Body of pancreas (tissue), 4 donors: Measurements from ENCODE around the gene FHAD1. TPM values are rescaled to one million over a fixed set of nuclear protein-coding genes. Genes with fewer than 3 reads are reported as not detected.

ENCODE experiments used
- ATAC-seq: fragments of 150-250 bp; one replicate; pipeline ENCODE4 v1.9.1; 2016
- DNase-seq, 4 donors: peaks; one replicate each; pipeline ENCODE4 v3.0.0-alpha.2; 2019
- H3K27ac ChIP-seq, 4 donors: fragments of 200-600 bp; sonication (generic); 1 replicate in 3 of 4; 2 replicates in 1 of 4; pipeline versions ENCODE4 v1.5.1 to v1.6.1; 2016 to 2019; ENCODE audit warnings: mild to moderate bottlenecking in 1 of 4, mixed read lengths in 1 of 4, moderate library complexity in 1 of 4
- H3K27me3 ChIP-seq, 2 donors: fragments of 200-600 bp; sonication (generic); one replicate each; pipeline ENCODE4 v1.6.0; 2016; ENCODE audit warnings: mild to moderate bottlenecking in 1 of 2
- H3K36me3 ChIP-seq, 2 donors: fragments of 200-600 bp; sonication (generic); replicated peaks in 1 of 2; 2 replicates each; pipeline ENCODE4 v1.5.1; 2016; ENCODE audit warnings: low read depth in 2 of 2; ENCODE audit not compliant: insufficient read depth in 1 of 2
- H3K4me1 ChIP-seq: fragments of 200-600 bp; sonication (generic); one replicate; pipeline ENCODE4 v1.6.0; 2016
- H3K4me3 ChIP-seq, 2 donors: fragments of 200-600 bp; sonication (generic); 1 replicate in 1 of 2; 2 replicates in 1 of 2; pipeline ENCODE4 v1.5.1; 2016 to 2019
- H3K9me3 ChIP-seq, 3 donors: fragments of 200-600 bp; sonication (generic); 1 replicate in 2 of 3; 2 replicates in 1 of 3; pipeline ENCODE4 v1.5.1; 2016
- CTCF ChIP-seq, 7 experiments: fragments of 450-650 bp in 4 of 7; fragments of 200-600 bp in 3 of 7; sonication (generic) in 3 of 7; IDR thresholded peaks; one replicate each; pipeline ENCODE4 v1.5.1; 2016 to 2019; ENCODE audit warnings: antibody characterized with exemption in 7 of 7
- POLR2A ChIP-seq, 3 donors: fragments of 450-650 bp; IDR thresholded peaks; one replicate each; pipeline ENCODE4 v1.6.1; 2016; ENCODE audit warnings: antibody characterized with exemption in 3 of 3, mild to moderate bottlenecking in 2 of 3
- WGBS, 2 donors: methylation state at CpG; one replicate each; pipeline ENCODE4 v1.1.5; 2017; 5-methylcytosine and 5-hydroxymethylcytosine counted together
- intact Hi-C: fragments of 100-400 bp; cut with DNase I; formaldehyde crosslinking; loops from one replicate; pipeline ENCODE4 v1.15.1; 2023
- total RNA-seq, 2 donors: library from RNA; depleted of rRNA; stranded (reverse); fragments of >200 nt; gene quantifications; one replicate each; pipeline ENCODE4 v1.1.0, GENCODE V29; 2016

Gene FHAD1
- total RNA-seq, 2 donors from 2014 or later: 2.9 to 4.9 TPM

GRCh38 chr1:15320267-15320666 lies 73.2 kb downstream of the FHAD1 start:
- Histone ChIP-seq H3K4me1 (peaks cover 18% of the 10 kb centered on the region), H3K27me3 (no peaks in the 10 kb centered on the region), H3K27ac (no peak overlapping the region), H3K4me3 (no peak overlapping the region), H3K9me3 (no peaks in the 10 kb centered on the region), H3K36me3 (no peaks in the 10 kb centered on the region)
- DNase-seq (no peak), ATAC-seq (no peak)
- 95 to 97% methylated on average over 5 of the region's 5 CpGs for WGBS, 2 donors
- intact Hi-C loops: loop anchor here (5.0 kb wide), 1 partner anchor 107 kb away; no protein-coding TSS in a partner anchor
- no peak for TF ChIP-seq POLR2A (IDR thresholded peaks at IDR 0.05)
- no peak for TF ChIP-seq CTCF (IDR thresholded peaks at IDR 0.05)

GRCh38 chr1:15321601-15322000 lies 74.6 kb downstream of the FHAD1 start:
- no peak for ATAC-seq
- H3K4me3 ChIP-seq: no peak overlapping the region
- intact Hi-C loops: loop anchor here (5.0 kb wide), 1 partner anchor 106 kb away; no protein-coding TSS in a partner anchor
- no peak overlapping the region for H3K27ac ChIP-seq
- TF ChIP-seq CTCF (IDR thresholded peaks at IDR 0.05) (no peak), POLR2A (IDR thresholded peaks at IDR 0.05) (no peak)
- H3K36me3 ChIP-seq: no peaks in the 10 kb centered on the region
- no peak for DNase-seq
- H3K4me1 ChIP-seq: peaks cover 13% of the 10 kb centered on the region
- H3K27me3 ChIP-seq: no peaks in the 10 kb centered on the region
- 76 to 83% methylated on average over 2 of the region's 2 CpGs for WGBS, 2 donors
- no peaks in the 10 kb centered on the region for H3K9me3 ChIP-seq

- H3K9me3 ChIP-seq: no peaks in the 10 kb centered on the region
- intact Hi-C loops: loop anchor here (5.0 kb wide), 1 partner anchor 105 kb away; no protein-coding TSS in a partner anchor
Observed at GRCh38 chr1:15322648-15323350, 75.8 kb downstream of the FHAD1 start.

GRCh38 chr1:15323351-15323988 lies 76.4 kb downstream of the FHAD1 start:
- Histone ChIP-seq H3K4me3 (no peak overlapping the region), H3K27me3 (no peaks in the 10 kb centered on the region), H3K27ac (peak overlapping the region; percentile 54 to 87 (median 74)), H3K36me3 (no peaks in the 10 kb centered on the region), H3K9me3 (no peaks in the 10 kb centered on the region), H3K4me1 (peaks cover 18% of the 10 kb centered on the region)
- intact Hi-C loops: loop anchor here (5.0 kb wide), 1 partner anchor 104 kb away; no protein-coding TSS in a partner anchor
- DNase-seq (peak; percentile 85 to 89 (median 88)), ATAC-seq (peak; percentile 86)
- TF ChIP-seq CTCF (IDR thresholded peaks at IDR 0.05) (peak; percentile 92 to 99 (median 96)), POLR2A (IDR thresholded peaks at IDR 0.05) (no peak)
- 25 to 26% methylated on average over 14 to 15 of the region's 15 CpGs for WGBS, 2 donors

More at GRCh38 chr1:15322648-15323350, 75.8 kb downstream of the FHAD1 start:
- DNase-seq (peak; percentile 74 to 87 (median 84)), ATAC-seq (peak; percentile 80)
- H3K4me3 ChIP-seq: no peak overlapping the region
- H3K27ac ChIP-seq: peak overlapping the region; percentile 54 to 87 (median 74)
- TF ChIP-seq CTCF (IDR thresholded peaks at IDR 0.05): no peak
- no peak for TF ChIP-seq POLR2A (IDR thresholded peaks at IDR 0.05)
- peaks cover 13% of the 10 kb centered on the region for H3K4me1 ChIP-seq
- H3K27me3 ChIP-seq: no peaks in the 10 kb centered on the region
- 58 to 75% methylated on average over 14 of the region's 14 CpGs for WGBS, 2 donors
- H3K36me3 ChIP-seq: no peaks in the 10 kb centered on the region
